ENCODE results near the gene PPP2R1A.

Gene PPP2R1A

GRCh38 chr19:52269338-52270261, 79.7 kb downstream of the PPP2R1A start, which contains the start of gene ZNF766:
TSS of gene ZNF766 (plus strand) at chr19:52269587. CDS start at chr19:52269614, 27 bp downstream.
- H3K9me3 ChIP-seq (ENCODE audit: control insufficient read depth, insufficient read depth, low read length), result peaks cover 38% of the 10 kb centered on the region
- H3K4me1 ChIP-seq (ENCODE audit: control insufficient read depth, low read length), result peaks cover 10% of the 10 kb centered on the region
- peak within 1 kb of the TSS; percentile 85 for H3K4me2 ChIP-seq (ENCODE audit: low read length)
- H3K27me3 ChIP-seq (ENCODE audit: control insufficient read depth, low read length), result no peaks in the 10 kb centered on the region
- H3K9me2 ChIP-seq (replicated peaks; ENCODE audit: control insufficient read depth, low read length), result no peaks in the 10 kb centered on the region
- peaks cover 44% of the 10 kb centered on the region for H3K36me3 ChIP-seq (ENCODE audit: control insufficient read depth, low read length)
- peak within 1 kb of the TSS; percentile 70 for H3K27ac ChIP-seq (ENCODE audit: low read depth, low read length)
- TF ChIP-seq, protein P1, sequence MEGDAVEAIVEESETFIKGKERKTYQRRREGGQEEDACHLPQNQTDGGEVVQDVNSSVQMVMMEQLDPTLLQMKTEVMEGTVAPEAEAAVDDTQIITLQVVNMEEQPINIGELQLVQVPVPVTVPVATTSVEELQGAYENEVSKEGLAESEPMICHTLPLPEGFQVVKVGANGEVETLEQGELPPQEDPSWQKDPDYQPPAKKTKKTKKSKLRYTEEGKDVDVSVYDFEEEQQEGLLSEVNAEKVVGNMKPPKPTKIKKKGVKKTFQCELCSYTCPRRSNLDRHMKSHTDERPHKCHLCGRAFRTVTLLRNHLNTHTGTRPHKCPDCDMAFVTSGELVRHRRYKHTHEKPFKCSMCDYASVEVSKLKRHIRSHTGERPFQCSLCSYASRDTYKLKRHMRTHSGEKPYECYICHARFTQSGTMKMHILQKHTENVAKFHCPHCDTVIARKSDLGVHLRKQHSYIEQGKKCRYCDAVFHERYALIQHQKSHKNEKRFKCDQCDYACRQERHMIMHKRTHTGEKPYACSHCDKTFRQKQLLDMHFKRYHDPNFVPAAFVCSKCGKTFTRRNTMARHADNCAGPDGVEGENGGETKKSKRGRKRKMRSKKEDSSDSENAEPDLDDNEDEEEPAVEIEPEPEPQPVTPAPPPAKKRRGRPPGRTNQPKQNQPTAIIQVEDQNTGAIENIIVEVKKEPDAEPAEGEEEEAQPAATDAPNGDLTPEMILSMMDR (IDR thresholded peaks at IDR 0.05; ENCODE audit: low read depth, low read length, poor library complexity, severe bottlenecking), result no peak
- no peak for TF ChIP-seq EZH2phosphoT487 (IDR thresholded peaks at IDR 0.05; ENCODE audit: borderline replicate concordance, low read length)
- peak within 1 kb of the TSS; percentile 89 for H3K4me3 ChIP-seq (ENCODE audit: low read length)
- H4K20me1 ChIP-seq (ENCODE audit: control insufficient read depth, insufficient read depth, low read depth, low read length), result no peaks in the 10 kb centered on the region
- H3K79me2 ChIP-seq (ENCODE audit: control insufficient read depth, low read length), result peaks cover 52% of the 10 kb centered on the region
- H3F3A ChIP-seq (ENCODE audit: control insufficient read depth, insufficient read depth), result no peaks in the 10 kb centered on the region; the same call in 1 of the 2 replicates

- TF ChIP-seq, protein P1 (IDR thresholded peaks at IDR 0.05; ENCODE audit: low read depth, low read length, poor library complexity, severe bottlenecking), result no peak
- TF ChIP-seq EZH2phosphoT487 (IDR thresholded peaks at IDR 0.05; ENCODE audit: borderline replicate concordance, low read length), result no peak
- no peaks in the 10 kb centered on the region for H4K20me1 ChIP-seq (ENCODE audit: control insufficient read depth, insufficient read depth, low read depth, low read length)
- peaks cover 10% of the 10 kb centered on the region for H3K4me1 ChIP-seq (ENCODE audit: control insufficient read depth, low read length)
- peaks cover 52% of the 10 kb centered on the region for H3K36me3 ChIP-seq (ENCODE audit: control insufficient read depth, low read length)
- peak overlapping the region; percentile 70 for H3K27ac ChIP-seq (ENCODE audit: low read depth, low read length)
- H3K9me3 ChIP-seq (ENCODE audit: control insufficient read depth, insufficient read depth, low read length), result peaks cover 41% of the 10 kb centered on the region
- no peaks in the 10 kb centered on the region for H3K27me3 ChIP-seq (ENCODE audit: control insufficient read depth, low read length)
- peaks cover 60% of the 10 kb centered on the region for H3K79me2 ChIP-seq (ENCODE audit: control insufficient read depth, low read length)
- H3K4me2 ChIP-seq (ENCODE audit: low read length), result peak overlapping the region; percentile 85
- no peaks in the 10 kb centered on the region for H3K9me2 ChIP-seq (replicated peaks; ENCODE audit: control insufficient read depth, low read length)
- H3K4me3 ChIP-seq (ENCODE audit: low read length), result peak overlapping the region; percentile 89
- no peaks in the 10 kb centered on the region; the same call in 1 of the 2 replicates for H3F3A ChIP-seq (ENCODE audit: control insufficient read depth, insufficient read depth)
Measured at GRCh38 chr19:52270266-52270885, 80.5 kb downstream of the PPP2R1A start.

DNA sequence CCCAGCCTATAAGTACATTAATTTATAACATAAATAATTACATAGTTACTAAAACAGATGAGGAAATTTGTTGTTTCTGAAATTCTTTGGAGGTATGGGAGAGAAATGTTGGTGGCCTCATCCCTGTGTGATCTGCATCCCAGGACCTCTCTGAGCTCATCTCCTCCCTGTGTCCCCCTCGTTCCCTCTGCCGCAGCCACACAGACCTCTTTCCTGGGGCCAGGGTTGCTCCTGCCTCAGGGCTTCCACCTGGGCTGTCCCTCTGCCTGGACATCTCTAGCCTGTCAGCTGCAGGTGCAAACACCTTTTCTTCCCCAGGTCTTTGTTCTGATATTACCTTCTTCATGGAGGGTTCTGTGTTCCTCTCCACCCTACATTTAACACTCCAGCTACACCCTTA, 83.4 kb downstream of the PPP2R1A start:
- Histone ChIP-seq H3K27me3 (ENCODE audit: control insufficient read depth, low read length) (no peaks in the 10 kb centered on the region), H3K36me3 (ENCODE audit: control insufficient read depth, low read length) (peaks cover 79% of the 10 kb centered on the region), H3F3A (ENCODE audit: control insufficient read depth, insufficient read depth) (no peaks in the 10 kb centered on the region; the same call in 1 of the 2 replicates), H3K9me2 (replicated peaks; ENCODE audit: control insufficient read depth, low read length) (no peaks in the 10 kb centered on the region), H3K4me2 (ENCODE audit: low read length) (no peak overlapping the region), H3K27ac (ENCODE audit: low read depth, low read length) (no peak overlapping the region), H3K79me2 (ENCODE audit: control insufficient read depth, low read length) (peaks cover 89% of the 10 kb centered on the region), H3K9me3 (ENCODE audit: control insufficient read depth, insufficient read depth, low read length) (peaks cover 59% of the 10 kb centered on the region), H3K4me1 (ENCODE audit: control insufficient read depth, low read length) (peaks cover 14% of the 10 kb centered on the region), H3K4me3 (ENCODE audit: low read length) (no peak overlapping the region), H4K20me1 (ENCODE audit: control insufficient read depth, insufficient read depth, low read depth, low read length) (no peaks in the 10 kb centered on the region)
- TF ChIP-seq EZH2phosphoT487 (IDR thresholded peaks at IDR 0.05; ENCODE audit: borderline replicate concordance, low read length), result no peak
- TF ChIP-seq, protein P1 (IDR thresholded peaks at IDR 0.05; ENCODE audit: low read depth, low read length, poor library complexity, severe bottlenecking), result no peak
